Spleen (tissue), 11 donors: ENCODE measurements around the gene LINGO1. TPM values are rescaled to one million over a fixed set of nuclear protein-coding genes. Genes with fewer than 3 reads are reported as not detected.

ENCODE experiments used
- DNase-seq: peaks from one replicate; pipeline ENCODE4 v3.0.0-alpha.2; 2020
- H3K27ac ChIP-seq, 8 donors: fragments of 200-600 bp; sonication (generic) in 7 of 8; 1 replicate in 4 of 8; 2 replicates in 4 of 8; pipeline versions ENCODE4 v1.5.0 to v1.8.0; 2016 to 2021; ENCODE audit warnings: inconsistent platforms in 4 of 8, mild to moderate bottlenecking in 4 of 8, moderate library complexity in 1 of 8
- H3K27me3 ChIP-seq, 7 donors: fragments of 200-600 bp; sonication (generic) in 6 of 7; replicated peaks in 1 of 7; 1 replicate in 4 of 7; 2 replicates in 3 of 7; pipeline versions ENCODE4 v1.5.0 to v1.8.0; 2016 to 2021; ENCODE audit warnings: inconsistent platforms in 3 of 7, mild to moderate bottlenecking in 1 of 7
- H3K36me3 ChIP-seq, 6 donors: fragments of 200-600 bp; sonication (generic) in 5 of 6; 1 replicate in 4 of 6; 2 replicates in 2 of 6; pipeline versions ENCODE4 v1.5.0 to v1.8.0; 2016 to 2021; ENCODE audit warnings: inconsistent platforms in 2 of 6
- H3K4me1 ChIP-seq, 6 donors: fragments of 200-600 bp; sonication (generic) in 5 of 6; 1 replicate in 3 of 6; 2 replicates in 3 of 6; pipeline versions ENCODE4 v1.5.0 to v1.8.0; 2016 to 2021; ENCODE audit warnings: inconsistent platforms in 3 of 6
- H3K4me3 ChIP-seq, 8 donors: fragments of 200-600 bp; sonication (generic) in 7 of 8; 1 replicate in 4 of 8; 2 replicates in 4 of 8; pipeline versions ENCODE4 v1.5.0 to v1.8.0; 2016 to 2021; ENCODE audit warnings: inconsistent platforms in 4 of 8, mild to moderate bottlenecking in 4 of 8, moderate library complexity in 2 of 8
- H3K9me3 ChIP-seq, 8 donors: fragments of 200-600 bp; sonication (generic) in 7 of 8; 1 replicate in 4 of 8; 2 replicates in 4 of 8; pipeline versions ENCODE4 v1.5.0 to v1.8.0; 2016 to 2021; ENCODE audit warnings: inconsistent platforms in 4 of 8
- CTCF ChIP-seq, 11 experiments: fragments of 200-600 bp in 7 of 11; fragments of 450-650 bp in 4 of 11; sonication (generic) in 4 of 11; IDR thresholded peaks in 8 of 11; conservative IDR thresholded peaks in 3 of 11; 1 replicate in 7 of 11; 2 replicates in 4 of 11; pipeline versions ENCODE4 v1.4.0 to v1.8.0; 2016 to 2021; ENCODE audit warnings: antibody characterized with exemption in 11 of 11, inconsistent platforms in 4 of 11, mild to moderate bottlenecking in 1 of 11
- POLR2A ChIP-seq, 3 donors: fragments of 450-650 bp; IDR thresholded peaks; one replicate each; pipeline ENCODE4 v1.5.1; 2017; ENCODE audit warnings: antibody characterized with exemption in 3 of 3, mild to moderate bottlenecking in 1 of 3
- POLR2AphosphoS5 ChIP-seq, 3 donors: sonication (generic); formaldehyde crosslinking; IDR thresholded peaks; one replicate each; pipeline ENCODE4 v1.5.1; 2017; ENCODE audit warnings: antibody characterized with exemption in 3 of 3
- WGBS, 5 donors: extraction: QIAGEN DNeasy Blood & Tissue Kit in 3 of 5; methylation state at CpG; one replicate each; pipeline versions ENCODE4 v1.1.5 to v1.1.7; 2013 to 2018; 5-methylcytosine and 5-hydroxymethylcytosine counted together
- intact Hi-C: fragments of 100-400 bp; cut with DNase I; formaldehyde crosslinking; loops from one replicate; pipeline ENCODE4 v1.15.0; 2023; ENCODE audit warnings: low total_unique reads
- polyA plus RNA-seq, 3 donors: library from polyadenylated mRNA; stranded (reverse); fragments of 200-250 nt; gene quantifications; one replicate each; pipeline ENCODE4 v1.2.1, GENCODE V29; 2013
- total RNA-seq, 7 donors: library from RNA; depleted of rRNA in 3 of 7; stranded (reverse); fragments of >200 nt in 3 of 7; fragmentation: NEBNext Ultra II Directional in 4 of 7; extraction: Animal tissue kit (Norgen Biotek cat#: 25700) in 4 of 7; gene quantifications; one replicate each; pipeline versions ENCODE4 v1.1.0 to v1.2.1, GENCODE V29; 2016 to 2021
- donor health status: healthy with polysubstance abuse.
- donor health status: DM: no; HTN: no; CAD: no; lungs with moderate emphysema.
- donor health status: DM: no; HTN: no; CAD: no.
- donor health status: Bipolar disorder and iron deficiency.
- donor health status: healthy.
- donor health status: DM: no; HTN: no; CAD: no.
- donor health status: DM: yes; HTN: yes; CAD: no.

The LINGO1 gene
- total and polyA plus RNA-seq, 10 donors = 0.46 to 7.3 (median 2.7) TPM

- Histone ChIP-seq H3K4me1 (peaks cover 10 to 21% (median 18%) of the 10 kb centered on the region in 6 donors), H3K27ac (no peak overlapping the region), H3K9me3 (no peaks in the 10 kb centered on the region), H3K27me3 (peaks cover 8 to 57% (median 25%) of the 10 kb centered on the region in 7 donors), H3K36me3 (no peaks in the 10 kb centered on the region), H3K4me3 (no peak overlapping the region)
- 70 to 74% (median 72%) methylated on average over 10 of the region's 10 CpGs for WGBS, 5 donors
- intact Hi-C loops = loop anchor here (10.0 kb wide), 1 partner anchor 187 kb away; no protein-coding TSS in a partner anchor
- TF ChIP-seq CTCF (IDR thresholded peaks at IDR 0.05 in 8 of 11, conservative IDR thresholded peaks at IDR 0.05 in 3 of 11) = no peak
- no peak for TF ChIP-seq POLR2AphosphoS5 (IDR thresholded peaks at IDR 0.05)
- TF ChIP-seq POLR2A (IDR thresholded peaks at IDR 0.05) = no peak
- DNase-seq = no peak
These were observed 5.4 kb upstream of the LINGO1 start for GRCh38 chr15:77637851-77638692.

DNA sequence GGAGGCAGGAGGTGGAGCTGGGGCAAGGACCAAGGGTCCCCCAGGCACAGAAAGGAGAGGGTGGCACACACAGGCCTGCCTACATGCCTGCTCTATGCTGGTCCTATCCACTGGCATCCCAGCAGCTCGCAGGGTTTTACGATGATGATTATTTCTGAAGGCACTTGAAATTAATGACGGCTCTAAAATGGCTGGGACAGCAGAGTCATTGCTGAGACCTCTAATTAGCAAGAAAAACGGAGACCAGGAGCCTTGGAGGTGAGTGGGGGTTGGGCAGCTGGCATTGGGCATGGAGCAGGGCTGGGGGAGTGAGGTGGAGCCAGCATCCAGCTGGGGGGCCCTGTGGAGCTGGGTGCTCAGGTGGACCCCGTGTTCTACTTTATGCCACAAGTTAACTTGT is 3.5 kb upstream of the LINGO1 start:
- Histone ChIP-seq H3K4me1 (peaks cover 12 to 36% (median 32%) of the 10 kb centered on the region in 6 donors), H3K4me3 (no peak overlapping the region), H3K36me3 (no peaks in the 10 kb centered on the region), H3K9me3 (no peaks in the 10 kb centered on the region), H3K27me3 (peaks cover 8 to 72% (median 40%) of the 10 kb centered on the region in 7 donors), H3K27ac (no peak overlapping the region)
- WGBS, 5 donors = 64 to 74% (median 70%) methylated on average over 5 of the region's 5 CpGs
- intact Hi-C loops = loop anchor here (10.0 kb wide), 1 partner anchor 189 kb away; no protein-coding TSS in a partner anchor
- DNase-seq = no peak
- TF ChIP-seq POLR2A (IDR thresholded peaks at IDR 0.05) (no peak), CTCF (IDR thresholded peaks at IDR 0.05 in 8 of 11, conservative IDR thresholded peaks at IDR 0.05 in 3 of 11) (no peak), POLR2AphosphoS5 (IDR thresholded peaks at IDR 0.05) (no peak)

DNA sequence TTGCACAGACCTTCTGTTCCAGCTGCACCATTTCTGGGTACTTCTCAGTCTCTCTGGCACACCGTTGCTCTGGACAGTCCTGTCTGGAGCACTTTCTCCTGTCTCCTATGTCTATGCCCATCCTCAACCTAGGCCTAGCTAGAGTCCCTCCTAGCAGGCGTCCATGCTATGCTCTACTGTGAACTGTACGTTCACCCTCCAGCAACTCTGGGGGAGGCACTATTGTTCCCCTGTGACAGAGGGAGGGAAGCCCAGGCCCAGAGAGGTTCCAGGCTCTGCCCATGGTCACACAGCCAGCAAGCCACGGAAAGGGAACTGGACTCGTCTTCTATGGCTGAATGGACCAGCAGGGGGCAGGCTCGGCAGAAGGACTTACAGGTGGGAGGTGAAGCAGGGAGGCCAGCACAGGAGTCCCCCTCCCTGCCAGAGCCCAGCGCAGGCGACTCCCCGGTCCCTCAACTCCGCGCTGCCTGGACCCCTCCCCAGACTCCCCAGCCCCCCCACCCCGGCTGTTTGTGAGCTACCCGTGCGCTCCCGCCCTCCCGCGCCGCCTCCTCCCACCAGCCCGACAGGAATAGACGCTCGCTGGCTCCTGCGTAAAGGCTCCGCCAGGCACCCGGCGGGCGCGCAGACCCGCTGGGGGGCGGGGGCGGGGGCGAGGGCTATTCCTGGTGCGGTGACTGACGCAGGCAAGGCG is 1.7 kb upstream of the LINGO1 start:
- WGBS, 5 donors = 5 to 7% (median 6%) methylated on average over 13 to 34 of the region's 34 CpGs
- Histone ChIP-seq H3K36me3 (no peaks in the 10 kb centered on the region), H3K9me3 (no peaks in the 10 kb centered on the region), H3K27ac (no peak overlapping the region), H3K27me3 (peaks cover 8 to 89% (median 47%) of the 10 kb centered on the region in 7 donors), H3K4me1 (peaks cover 12 to 47% (median 33%) of the 10 kb centered on the region in 6 donors), H3K4me3 (peak overlapping the region in 2 of 8 donors; percentile 10 to 73)
- DNase-seq = peak; percentile 86
- intact Hi-C loops = loop anchor here (10.0 kb wide), 1 partner anchor 190 kb away; no protein-coding TSS in a partner anchor
- no peak for TF ChIP-seq POLR2A (IDR thresholded peaks at IDR 0.05)
- no peak for TF ChIP-seq POLR2AphosphoS5 (IDR thresholded peaks at IDR 0.05)
- peak in 10 of 11 experiments; percentile 13 to 76 (median 50) for TF ChIP-seq CTCF (IDR thresholded peaks at IDR 0.05 in 8 of 11, conservative IDR thresholded peaks at IDR 0.05 in 3 of 11)
